ENCODE results near the gene CENPB.

The CENPB gene

DNA sequence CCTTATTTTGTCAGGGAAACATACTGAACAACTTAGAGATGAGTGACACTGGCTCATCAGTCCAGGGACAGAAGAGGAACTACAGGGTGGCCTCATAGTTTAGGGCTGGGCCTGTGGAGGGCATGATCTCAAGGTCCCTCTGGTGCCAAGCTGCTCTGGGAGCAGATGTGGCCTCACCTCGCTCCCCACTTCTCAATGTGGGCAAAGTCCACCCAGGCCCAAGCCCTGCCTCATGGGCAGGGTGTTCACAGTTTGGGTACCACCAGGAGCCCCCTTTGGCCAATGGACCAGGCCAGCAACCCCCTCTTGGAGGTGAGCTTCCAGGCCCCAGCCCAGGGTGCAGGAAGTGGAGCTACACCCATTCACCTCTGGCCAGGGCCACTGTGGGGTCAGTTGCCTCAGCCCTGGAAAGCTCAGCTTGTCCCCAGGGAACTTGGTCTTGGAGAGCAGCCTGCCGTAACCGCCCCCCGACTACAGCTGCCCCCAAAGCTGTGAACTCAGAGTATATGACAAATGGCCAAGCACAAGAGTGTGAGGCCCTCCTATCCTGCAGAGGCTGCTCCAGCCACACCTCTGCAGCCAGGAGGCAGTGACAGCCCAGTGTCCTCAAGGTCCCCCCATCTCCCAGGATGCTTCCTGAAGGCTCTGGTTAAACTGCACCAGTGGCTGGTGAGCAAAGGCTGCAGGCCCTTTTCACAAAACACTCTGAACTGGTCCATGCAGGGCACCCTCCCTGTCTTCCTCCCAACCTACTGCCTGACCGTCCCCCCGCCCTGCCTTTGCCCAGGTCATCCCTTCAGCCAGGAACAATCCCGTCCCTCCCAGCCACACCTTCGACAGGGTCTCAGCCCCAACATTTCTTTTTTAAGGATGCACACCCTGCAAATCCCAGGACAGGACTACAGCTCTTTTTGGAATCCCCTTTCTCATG, 22.6 kb downstream of the CENPB start:
- H3K4me3 ChIP-seq (replicated peaks; ENCODE audit: insufficient read depth, low read length): no peak overlapping the region
- TF ChIP-seq, protein P1, sequence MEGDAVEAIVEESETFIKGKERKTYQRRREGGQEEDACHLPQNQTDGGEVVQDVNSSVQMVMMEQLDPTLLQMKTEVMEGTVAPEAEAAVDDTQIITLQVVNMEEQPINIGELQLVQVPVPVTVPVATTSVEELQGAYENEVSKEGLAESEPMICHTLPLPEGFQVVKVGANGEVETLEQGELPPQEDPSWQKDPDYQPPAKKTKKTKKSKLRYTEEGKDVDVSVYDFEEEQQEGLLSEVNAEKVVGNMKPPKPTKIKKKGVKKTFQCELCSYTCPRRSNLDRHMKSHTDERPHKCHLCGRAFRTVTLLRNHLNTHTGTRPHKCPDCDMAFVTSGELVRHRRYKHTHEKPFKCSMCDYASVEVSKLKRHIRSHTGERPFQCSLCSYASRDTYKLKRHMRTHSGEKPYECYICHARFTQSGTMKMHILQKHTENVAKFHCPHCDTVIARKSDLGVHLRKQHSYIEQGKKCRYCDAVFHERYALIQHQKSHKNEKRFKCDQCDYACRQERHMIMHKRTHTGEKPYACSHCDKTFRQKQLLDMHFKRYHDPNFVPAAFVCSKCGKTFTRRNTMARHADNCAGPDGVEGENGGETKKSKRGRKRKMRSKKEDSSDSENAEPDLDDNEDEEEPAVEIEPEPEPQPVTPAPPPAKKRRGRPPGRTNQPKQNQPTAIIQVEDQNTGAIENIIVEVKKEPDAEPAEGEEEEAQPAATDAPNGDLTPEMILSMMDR (IDR thresholded peaks at IDR 0.05; ENCODE audit: insufficient read depth, low read length): no peak
- TF ChIP-seq REST (IDR thresholded peaks at IDR 0.05; ENCODE audit: insufficient replicate concordance, low read depth) (no peak), GABPA (IDR thresholded peaks at IDR 0.05; ENCODE audit: low read depth) (no peak), SPI1 (IDR thresholded peaks at IDR 0.05; ENCODE audit: borderline replicate concordance, low read depth) (no peak), POLR2AphosphoS5 (IDR thresholded peaks at IDR 0.05; ENCODE audit: low read depth) (no peak)
- peak in 1 of 2 experiments; percentile 61 for DNase-seq (ENCODE audit: low read depth in 1 of 2, low spot score in 1 of 2)
- H3K27ac ChIP-seq (replicated peaks): peak overlapping the region; percentile 41; the same call in 1 of the 2 replicates
- H3K27me3 ChIP-seq (ENCODE audit: insufficient read depth, poor library complexity, severe bottlenecking): no peaks in the 10 kb centered on the region

DNA sequence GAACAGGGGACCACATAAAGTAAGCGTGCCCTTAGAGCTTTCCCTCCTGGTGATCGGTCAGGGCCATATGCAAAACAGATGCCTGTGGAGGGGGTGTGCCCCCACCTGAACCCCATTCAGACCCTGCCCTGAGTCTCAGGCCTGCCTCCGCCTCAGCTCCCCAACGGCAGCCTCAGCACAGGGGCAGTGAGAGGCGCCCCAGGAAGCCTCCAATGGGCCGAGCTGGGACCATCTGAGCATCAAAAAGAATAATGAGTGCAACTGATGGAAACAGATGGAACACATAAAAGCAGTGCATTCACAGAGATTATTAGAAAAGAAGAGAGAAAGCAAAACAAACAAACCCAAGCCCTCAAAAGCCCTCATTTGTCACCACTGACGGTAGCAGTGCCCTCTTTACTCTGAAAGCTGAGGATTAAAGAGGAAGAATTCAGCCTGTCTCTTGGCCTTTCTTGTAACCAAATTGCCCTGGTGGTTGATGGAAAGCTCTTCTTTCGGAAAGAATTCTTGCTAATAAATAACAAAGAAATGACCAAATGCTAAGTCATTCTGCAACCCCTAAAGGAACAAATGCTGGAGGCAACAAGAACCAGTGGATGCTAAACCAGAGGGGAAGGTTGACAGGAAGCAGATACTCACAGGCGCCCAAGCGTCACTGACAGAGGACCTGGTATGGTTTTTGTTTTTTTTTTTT, 25.7 kb downstream of the CENPB start:
- no peak for DNase-seq (ENCODE audit: low read depth in 1 of 2, low spot score in 1 of 2)
- TF ChIP-seq SPI1 (IDR thresholded peaks at IDR 0.05; ENCODE audit: borderline replicate concordance, low read depth) (no peak), REST (IDR thresholded peaks at IDR 0.05; ENCODE audit: insufficient replicate concordance, low read depth) (no peak), POLR2AphosphoS5 (IDR thresholded peaks at IDR 0.05; ENCODE audit: low read depth) (no peak), GABPA (IDR thresholded peaks at IDR 0.05; ENCODE audit: low read depth) (no peak)
- TF ChIP-seq, protein P1 (IDR thresholded peaks at IDR 0.05; ENCODE audit: insufficient read depth, low read length): no peak
- H3K27ac ChIP-seq (replicated peaks): no peak overlapping the region
- no peaks in the 10 kb centered on the region for H3K27me3 ChIP-seq (ENCODE audit: insufficient read depth, poor library complexity, severe bottlenecking)
- H3K4me3 ChIP-seq (replicated peaks; ENCODE audit: insufficient read depth, low read length): no peak overlapping the region

DNA sequence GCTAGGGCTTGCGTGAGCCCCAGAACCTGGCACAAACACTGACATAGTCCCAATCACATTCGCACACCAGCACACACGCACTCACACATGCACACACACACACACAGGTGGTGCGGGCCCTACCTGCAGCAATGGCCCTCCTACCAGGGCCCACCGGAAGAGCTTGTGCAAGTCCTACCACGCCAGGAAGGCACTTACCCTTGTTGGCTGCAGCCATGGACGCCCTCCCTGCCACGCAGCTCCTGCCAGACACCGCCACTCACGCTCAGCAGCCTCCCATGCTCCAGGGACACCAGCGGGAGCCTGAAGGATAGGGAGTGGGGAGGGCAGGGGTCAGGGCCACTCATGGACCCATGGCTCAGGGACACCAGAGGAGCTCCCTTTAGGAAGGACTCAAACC, 26.7 kb downstream of the CENPB start:
- DNase-seq (ENCODE audit: low read depth in 1 of 2, low spot score in 1 of 2): no peak
- Histone ChIP-seq H3K27ac (replicated peaks) (no peak overlapping the region), H3K27me3 (ENCODE audit: insufficient read depth, poor library complexity, severe bottlenecking) (no peaks in the 10 kb centered on the region), H3K4me3 (replicated peaks; ENCODE audit: insufficient read depth, low read length) (no peak overlapping the region)
- TF ChIP-seq SPI1 (IDR thresholded peaks at IDR 0.05; ENCODE audit: borderline replicate concordance, low read depth) (no peak), REST (IDR thresholded peaks at IDR 0.05; ENCODE audit: insufficient replicate concordance, low read depth) (no peak), POLR2AphosphoS5 (IDR thresholded peaks at IDR 0.05; ENCODE audit: low read depth) (no peak), GABPA (IDR thresholded peaks at IDR 0.05; ENCODE audit: low read depth) (no peak)
- TF ChIP-seq, protein P1 (IDR thresholded peaks at IDR 0.05; ENCODE audit: insufficient read depth, low read length): no peak

Data from HL-60 (cell line).